Keratinocyte (primary cell): ENCODE data around the gene LRATD1. TPM values are rescaled to one million over a fixed set of nuclear protein-coding genes. Genes with fewer than 3 reads are reported as not detected.

Source experiments
- DNase-seq: peaks from one replicate; pipeline ENCODE4 v3.0.0-alpha.2; 2011; ENCODE audit warnings: low read depth, missing footprints, low spot score
- FAIRE-seq: peaks from 2 replicates; lab custom pipeline; 2011; peaks lifted over from hg19 to GRCh38; lab: Jason Lieb, UNC
- H2AFZ ChIP-seq: 2 replicates; pipeline ENCODE4 v1.6.0; 2012; ENCODE audit warnings: low read length, control low read depth, inconsistent platforms; ENCODE audit not compliant: control insufficient read depth
- H3K27ac ChIP-seq: 2 replicates; pipeline ENCODE4 v1.5.1; 2011; ENCODE audit warnings: low read length; ENCODE audit not compliant: control insufficient read depth, insufficient read depth
- H3K27me3 ChIP-seq: 3 replicates; pipeline ENCODE4 v1.6.0; 2011; ENCODE audit warnings: low read length; ENCODE audit not compliant: control insufficient read depth, insufficient read depth; ENCODE audit errors: extremely low read depth
- H3K36me3 ChIP-seq, 2 experiments: 2 replicates in 1 of 2; 3 replicates in 1 of 2; pipeline ENCODE4 v1.5.1; 2011; ENCODE audit warnings: low read length in 2 of 2, mild to moderate bottlenecking in 1 of 2; ENCODE audit not compliant: control insufficient read depth in 2 of 2, insufficient read depth in 2 of 2; ENCODE audit errors: extremely low read depth in 1 of 2
- H3K4me1 ChIP-seq: 3 replicates; pipeline ENCODE4 v1.5.1; 2011; ENCODE audit warnings: low read length; ENCODE audit not compliant: control insufficient read depth, insufficient read depth; ENCODE audit errors: extremely low read depth
- H3K4me2 ChIP-seq: 3 replicates; pipeline ENCODE4 v1.6.0; 2011; ENCODE audit warnings: low read depth, low read length; ENCODE audit not compliant: control insufficient read depth, insufficient read depth; ENCODE audit errors: extremely low read depth
- H3K4me3 ChIP-seq, 3 experiments: fragments of 200-600 bp in 1 of 3; sonication (generic) in 1 of 3; 2 replicates in 2 of 3; 3 replicates in 1 of 3; pipeline ENCODE4 v1.5.1; 2011 to 2016; ENCODE audit warnings: low read length in 3 of 3, mild to moderate bottlenecking in 3 of 3, control low read depth in 2 of 3, inconsistent platforms in 1 of 3, low read depth in 1 of 3, mixed read lengths in 1 of 3, mixed run types in 1 of 3, moderate library complexity in 1 of 3; ENCODE audit not compliant: control insufficient read depth in 2 of 3, insufficient read depth in 2 of 3; ENCODE audit errors: extremely low read depth in 1 of 3
- H3K79me2 ChIP-seq: 2 replicates; pipeline ENCODE4 v1.6.0; 2012; ENCODE audit warnings: low read length; ENCODE audit not compliant: control insufficient read depth, insufficient read depth
- H3K9ac ChIP-seq: 3 replicates; pipeline ENCODE4 v1.6.0; 2011; ENCODE audit warnings: low read length; ENCODE audit not compliant: control insufficient read depth, insufficient read depth; ENCODE audit errors: extremely low read depth
- H3K9me1 ChIP-seq: 3 replicates; pipeline ENCODE4 v1.6.0; 2011; ENCODE audit warnings: low read length; ENCODE audit not compliant: control insufficient read depth, insufficient read depth; ENCODE audit errors: extremely low read depth
- H3K9me3 ChIP-seq: 2 replicates; pipeline ENCODE4 v1.5.1; 2012; ENCODE audit warnings: low read depth, low read length; ENCODE audit not compliant: control insufficient read depth
- H4K20me1 ChIP-seq: 3 replicates; pipeline ENCODE4 v1.6.0; 2011; ENCODE audit warnings: low read length; ENCODE audit not compliant: control insufficient read depth, insufficient read depth; ENCODE audit errors: extremely low read depth
- EZH2 ChIP-seq: IDR thresholded peaks from one replicate; pipeline ENCODE4 v1.6.1; 2012; ENCODE audit warnings: inconsistent platforms, mild to moderate bottlenecking, low read length, moderate library complexity
- dilution Hi-C: fragments of 300-500 bp; cut with MboI; formaldehyde crosslinking; loops from one replicate; pipeline ENCODE4 v1.7.0; 2020; ENCODE audit warnings: low sequenced_read_pairs; ENCODE audit not compliant: extremely low pct_ligation_motif_present
- polyA plus RNA-seq, 5 experiments: library from polyadenylated mRNA; depleted of rRNA in 3 of 5; stranded (reverse) in 3 of 5; stranded (forward) in 1 of 5; unstranded in 1 of 5; fragments of >200 nt; gene quantifications; 1 replicate in 1 of 5; 2 replicates in 3 of 5; 3 replicates in 1 of 5; pipeline versions ENCODE4 v1.2.1 to v1.2.3, GENCODE V29; 2011 to 2012; ENCODE audit warnings: missing spikeins in 2 of 5, low read depth in 1 of 5, low replicate concordance in 1 of 5
- TF ChIP-seq, protein P1 (sequence below), 3 experiments: IDR thresholded peaks in 1 of 3; conservative IDR thresholded peaks in 1 of 3; optimal IDR thresholded peaks in 1 of 3; 2 replicates in 2 of 3; 3 replicates in 1 of 3; pipeline versions ENCODE3 to v1.5.1; 2011; ENCODE audit warnings: low read length in 3 of 3, mild to moderate bottlenecking in 3 of 3, moderate library complexity in 2 of 3, control low read depth in 1 of 3, inconsistent platforms in 1 of 3; ENCODE audit not compliant: insufficient read depth in 2 of 3; ENCODE audit errors: extremely low read depth in 1 of 3

Gene LRATD1
- polyA plus RNA-seq, 1 donor (not counting 4 experiments of a cell fraction or from before 2014, with no cell fraction given), result 4.3 TPM

GRCh38 chr2:14615760-14616159, 16.8 kb upstream of the LRATD1 start:
- no peaks in the 10 kb centered on the region for H3K79me2 ChIP-seq
- H3K4me2 ChIP-seq, result no peak overlapping the region
- no peaks in the 10 kb centered on the region for H3K9me3 ChIP-seq
- H3K4me3 ChIP-seq, result no peak overlapping the region
- DNase-seq (no peak), FAIRE-seq (no peak)
- no peak overlapping the region for H3K27ac ChIP-seq
- no peaks in the 10 kb centered on the region for H3K4me1 ChIP-seq
- TF ChIP-seq, protein P1, sequence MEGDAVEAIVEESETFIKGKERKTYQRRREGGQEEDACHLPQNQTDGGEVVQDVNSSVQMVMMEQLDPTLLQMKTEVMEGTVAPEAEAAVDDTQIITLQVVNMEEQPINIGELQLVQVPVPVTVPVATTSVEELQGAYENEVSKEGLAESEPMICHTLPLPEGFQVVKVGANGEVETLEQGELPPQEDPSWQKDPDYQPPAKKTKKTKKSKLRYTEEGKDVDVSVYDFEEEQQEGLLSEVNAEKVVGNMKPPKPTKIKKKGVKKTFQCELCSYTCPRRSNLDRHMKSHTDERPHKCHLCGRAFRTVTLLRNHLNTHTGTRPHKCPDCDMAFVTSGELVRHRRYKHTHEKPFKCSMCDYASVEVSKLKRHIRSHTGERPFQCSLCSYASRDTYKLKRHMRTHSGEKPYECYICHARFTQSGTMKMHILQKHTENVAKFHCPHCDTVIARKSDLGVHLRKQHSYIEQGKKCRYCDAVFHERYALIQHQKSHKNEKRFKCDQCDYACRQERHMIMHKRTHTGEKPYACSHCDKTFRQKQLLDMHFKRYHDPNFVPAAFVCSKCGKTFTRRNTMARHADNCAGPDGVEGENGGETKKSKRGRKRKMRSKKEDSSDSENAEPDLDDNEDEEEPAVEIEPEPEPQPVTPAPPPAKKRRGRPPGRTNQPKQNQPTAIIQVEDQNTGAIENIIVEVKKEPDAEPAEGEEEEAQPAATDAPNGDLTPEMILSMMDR (optimal IDR thresholded peaks at IDR 0.05 in 1 of 3, IDR thresholded peaks at IDR 0.05 in 1 of 3, conservative IDR thresholded peaks at IDR 0.05 in 1 of 3; ENCODE audit: extremely low read depth in 1 of 3, insufficient read depth in 2 of 3, low read length in 3 of 3), result no peak
- TF ChIP-seq EZH2, result no peak
- no peak overlapping the region for H2AFZ ChIP-seq
- no peaks in the 10 kb centered on the region for H3K36me3 ChIP-seq
- H3K9me1 ChIP-seq, result no peaks in the 10 kb centered on the region
- H3K9ac ChIP-seq, result no peak overlapping the region
- dilution Hi-C loops, result no loop called here
- no peaks in the 10 kb centered on the region for H4K20me1 ChIP-seq
- no peaks in the 10 kb centered on the region for H3K27me3 ChIP-seq

DNA sequence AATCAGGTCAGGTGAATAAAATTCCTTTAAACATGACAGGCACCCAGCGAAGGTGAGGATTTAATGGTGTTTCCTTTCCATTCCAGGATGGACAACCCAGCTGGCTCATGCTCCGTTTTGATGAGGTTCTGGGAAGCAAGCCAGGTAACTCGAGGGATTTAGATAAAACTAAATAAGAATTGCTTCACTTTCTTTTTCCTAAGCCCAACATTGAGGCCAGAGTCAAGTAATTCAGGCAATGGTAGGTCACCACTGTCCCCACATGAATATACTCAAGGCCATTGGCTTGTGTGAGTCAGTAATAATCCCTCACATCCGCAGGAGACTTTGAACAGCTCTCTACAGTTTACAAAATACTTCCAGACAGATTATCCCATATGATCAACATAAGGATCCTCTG, 16.2 kb upstream of the LRATD1 start:
- H3K9ac ChIP-seq, result no peak overlapping the region
- TF ChIP-seq EZH2, result no peak
- TF ChIP-seq, protein P1 (optimal IDR thresholded peaks at IDR 0.05 in 1 of 3, IDR thresholded peaks at IDR 0.05 in 1 of 3, conservative IDR thresholded peaks at IDR 0.05 in 1 of 3; ENCODE audit: extremely low read depth in 1 of 3, insufficient read depth in 2 of 3, low read length in 3 of 3), result no peak
- H3K27ac ChIP-seq, result no peak overlapping the region
- no peaks in the 10 kb centered on the region for H3K27me3 ChIP-seq
- FAIRE-seq, result no peak
- no peaks in the 10 kb centered on the region for H3K36me3 ChIP-seq
- no peak overlapping the region for H2AFZ ChIP-seq
- no peaks in the 10 kb centered on the region for H3K79me2 ChIP-seq
- no peak for DNase-seq
- no peak overlapping the region for H3K4me3 ChIP-seq
- H3K4me2 ChIP-seq, result no peak overlapping the region
- H3K9me3 ChIP-seq, result no peaks in the 10 kb centered on the region
- dilution Hi-C loops, result no loop called here
- no peaks in the 10 kb centered on the region for H3K9me1 ChIP-seq
- H4K20me1 ChIP-seq, result no peaks in the 10 kb centered on the region
- peaks cover 3% of the 10 kb centered on the region for H3K4me1 ChIP-seq
